Osteocyte (in vitro differentiated cells): ENCODE results near the gene MANBA. TPM values are rescaled to one million over a fixed set of nuclear protein-coding genes. Genes with fewer than 3 reads are reported as not detected.

ENCODE experiments used
- DNase-seq: peaks from one replicate; pipeline ENCODE4 v3.0.0; 2021; ENCODE audit warnings: mixed read lengths; ENCODE audit not compliant: unreplicated experiment; ENCODE audit errors: extremely low spot score
- H3K27ac Mint-ChIP-seq: one replicate; pipeline ENCODE4 v1.8.0; 2021; ENCODE audit warnings: mild to moderate bottlenecking, mixed read lengths; ENCODE audit not compliant: unreplicated experiment
- H3K27me3 Mint-ChIP-seq: one replicate; pipeline ENCODE4 v1.8.0; 2021; ENCODE audit warnings: mixed read lengths; ENCODE audit not compliant: unreplicated experiment
- H3K36me3 Mint-ChIP-seq: one replicate; pipeline ENCODE4 v1.8.0; 2021; ENCODE audit warnings: mixed read lengths; ENCODE audit not compliant: unreplicated experiment
- H3K4me1 Mint-ChIP-seq: one replicate; pipeline ENCODE4 v1.8.0; 2021; ENCODE audit warnings: mixed read lengths; ENCODE audit not compliant: unreplicated experiment
- H3K4me3 Mint-ChIP-seq: one replicate; pipeline ENCODE4 v1.8.0; 2021; ENCODE audit warnings: mild to moderate bottlenecking, moderate library complexity, mixed read lengths; ENCODE audit not compliant: unreplicated experiment
- H3K9me3 Mint-ChIP-seq: one replicate; pipeline ENCODE4 v1.8.0; 2021; ENCODE audit warnings: mixed read lengths; ENCODE audit not compliant: unreplicated experiment
- CTCF ChIP-seq: fragments of 200-600 bp; sonication (generic); IDR thresholded peaks from 2 replicates; pipeline ENCODE4 v1.5.0; 2021; ENCODE audit warnings: antibody characterized with exemption, mild to moderate bottlenecking, moderate library complexity
- total RNA-seq: library from RNA; stranded (reverse); gene quantifications from 2 replicates; pipeline ENCODE4 v1.2.1, GENCODE V29; 2021

The MANBA gene
- total RNA-seq, 1 donor from 2014 or later: 26.1 TPM

GRCh38 chr4:102663073-102663472, 97.7 kb downstream of the MANBA start:
- Mint-ChIP-seq H3K27me3 (no peaks in the 10 kb centered on the region), H3K4me1 (no peaks in the 10 kb centered on the region), H3K9me3 (no peaks in the 10 kb centered on the region), H3K27ac (no peak overlapping the region), H3K36me3 (peaks cover 18% of the 10 kb centered on the region), H3K4me3 (no peak overlapping the region)
- no peak for TF ChIP-seq CTCF
- no peak for DNase-seq

DNA sequence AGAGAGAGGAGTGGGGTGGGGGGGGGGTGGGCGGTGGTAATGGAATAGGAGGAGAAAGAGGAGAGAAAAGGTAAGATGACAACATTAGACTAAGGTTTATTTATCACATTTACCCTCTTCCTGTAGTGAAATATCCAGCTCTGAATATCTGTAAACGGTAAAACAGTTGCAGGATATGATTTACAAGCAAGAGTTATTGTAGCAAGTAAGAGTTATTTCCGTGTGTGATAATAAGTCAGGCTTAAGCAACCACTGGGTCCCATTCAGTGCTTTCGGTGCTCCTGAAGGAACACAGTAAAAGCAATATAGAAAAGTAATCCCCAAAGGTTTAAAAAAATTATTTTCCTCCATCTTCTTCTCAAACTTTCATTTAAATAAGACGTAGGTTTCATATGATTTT, 103.6 kb downstream of the MANBA start:
- H3K36me3 Mint-ChIP-seq: peaks cover 3% of the 10 kb centered on the region
- no peak for TF ChIP-seq CTCF

DNA sequence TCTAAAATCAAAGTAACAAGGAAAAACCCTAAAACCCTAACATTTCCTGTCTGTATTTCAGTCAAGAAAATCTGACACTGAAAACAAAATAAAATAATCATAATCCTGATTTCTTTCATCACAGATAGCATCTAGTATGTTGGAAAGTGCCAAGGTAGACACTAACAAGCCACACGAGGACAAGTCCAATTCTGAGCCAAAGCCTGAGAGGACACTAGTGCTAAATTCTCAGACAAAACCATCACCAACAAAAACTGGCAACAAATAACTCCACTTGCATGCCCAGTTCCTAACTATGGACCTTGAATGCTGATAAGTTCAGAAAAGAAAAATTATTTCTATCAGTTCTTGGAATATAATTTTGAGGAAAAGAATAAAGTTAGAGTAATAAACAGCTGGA, 113.7 kb downstream of the MANBA start:
- Mint-ChIP-seq H3K9me3 (no peaks in the 10 kb centered on the region), H3K4me1 (no peaks in the 10 kb centered on the region), H3K27ac (no peak overlapping the region), H3K4me3 (no peak overlapping the region), H3K27me3 (no peaks in the 10 kb centered on the region), H3K36me3 (peaks cover 31% of the 10 kb centered on the region)
- TF ChIP-seq CTCF: no peak
- DNase-seq: no peak

More for the DNA sequence above, 103.6 kb downstream of the MANBA start:
- no peaks in the 10 kb centered on the region for H3K4me1 Mint-ChIP-seq
- no peak for DNase-seq
- H3K9me3 Mint-ChIP-seq: no peaks in the 10 kb centered on the region
- H3K27me3 Mint-ChIP-seq: no peaks in the 10 kb centered on the region
- no peak overlapping the region for H3K27ac Mint-ChIP-seq
- H3K4me3 Mint-ChIP-seq: no peak overlapping the region

DNA sequence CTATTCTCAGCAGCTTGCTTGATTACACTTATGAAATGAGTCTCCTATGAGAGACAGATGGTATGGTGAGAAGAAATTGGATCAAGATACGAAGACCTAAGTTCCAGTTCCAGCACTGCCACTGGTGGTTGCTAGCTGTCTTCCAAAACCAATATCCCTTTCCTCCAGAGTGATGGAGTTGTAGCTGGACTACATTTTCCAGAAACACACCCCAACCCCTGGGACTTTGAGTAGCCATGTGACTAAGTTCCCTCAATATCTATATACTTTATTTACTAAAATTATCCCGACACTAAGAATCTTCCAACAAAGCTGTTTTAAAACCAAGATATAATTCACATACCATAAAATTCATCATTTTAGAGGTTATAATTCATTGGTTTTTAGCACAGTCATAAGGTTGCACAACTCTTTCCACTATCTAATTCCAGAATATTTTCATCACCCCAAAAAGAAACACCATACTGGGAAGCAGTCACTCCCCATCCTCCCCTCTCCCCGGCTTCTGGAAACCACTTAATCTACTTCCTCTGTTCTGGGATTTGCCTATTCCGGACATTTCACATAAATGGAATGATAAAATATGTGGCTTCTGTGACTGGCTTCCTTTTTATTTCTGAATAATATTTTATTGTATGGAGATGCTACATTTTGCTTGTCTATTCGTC, 118.0 kb downstream of the MANBA start:
- no peak overlapping the region for H3K4me3 Mint-ChIP-seq
- no peaks in the 10 kb centered on the region for H3K4me1 Mint-ChIP-seq
- DNase-seq: no peak
- H3K27me3 Mint-ChIP-seq: no peaks in the 10 kb centered on the region
- no peaks in the 10 kb centered on the region for H3K9me3 Mint-ChIP-seq
- no peak overlapping the region for H3K27ac Mint-ChIP-seq
- no peak for TF ChIP-seq CTCF
- H3K36me3 Mint-ChIP-seq: peaks cover 22% of the 10 kb centered on the region

- H3K4me3 Mint-ChIP-seq: no peak overlapping the region
- TF ChIP-seq CTCF: no peak
- DNase-seq: no peak
- no peak overlapping the region for H3K27ac Mint-ChIP-seq
- no peaks in the 10 kb centered on the region for H3K9me3 Mint-ChIP-seq
- H3K4me1 Mint-ChIP-seq: no peaks in the 10 kb centered on the region
- H3K36me3 Mint-ChIP-seq: peaks cover 23% of the 10 kb centered on the region
- H3K27me3 Mint-ChIP-seq: no peaks in the 10 kb centered on the region
Measured at GRCh38 chr4:102641793-102642192, 119.0 kb downstream of the MANBA start.
